ENCODE results near the gene STPG3.
A peak's percentile ranks its signal among the peaks of the same experiment; 100 is the strongest.

DNA sequence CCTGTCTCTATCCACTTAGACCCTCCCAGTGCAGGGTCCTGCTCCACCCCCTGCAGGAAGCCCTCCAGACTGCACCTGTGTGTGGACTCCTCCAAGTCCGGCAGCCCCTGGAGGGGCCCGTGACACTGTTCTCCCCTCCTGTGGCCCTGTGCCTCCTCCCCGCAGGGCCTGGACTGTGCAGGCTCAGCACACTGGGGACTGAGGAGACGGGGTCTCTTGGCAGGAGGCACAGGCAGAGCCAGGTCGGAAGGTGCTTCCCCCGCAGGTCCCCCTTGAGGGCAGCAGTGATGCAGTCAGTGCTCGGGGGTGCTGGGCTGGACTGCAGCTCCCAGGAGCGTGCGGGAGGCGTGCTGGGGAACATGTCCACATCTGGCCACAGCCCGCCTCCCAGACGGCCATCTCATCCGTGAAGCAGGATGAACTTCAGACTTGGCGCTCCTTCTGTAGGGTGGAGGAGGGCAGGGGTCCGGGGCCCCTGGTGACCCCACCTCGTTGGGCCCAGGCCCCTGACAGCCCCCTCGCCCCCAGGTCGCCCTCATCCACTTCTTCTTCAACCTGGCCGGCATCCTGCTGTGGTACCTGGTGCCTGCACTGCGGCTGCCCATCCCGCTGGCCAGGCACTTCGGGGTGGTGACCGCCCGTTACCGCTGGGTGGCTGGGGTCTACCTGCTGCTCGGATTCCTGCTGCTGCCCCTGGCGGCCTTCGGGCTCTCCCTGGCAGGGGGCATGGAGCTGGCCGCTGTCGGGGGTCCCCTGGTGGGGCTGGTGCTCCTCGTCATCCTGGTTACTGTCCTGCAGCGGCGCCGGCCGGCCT is 15.5 kb upstream of the STPG3 start:
- TF ChIP-seq, protein P1, sequence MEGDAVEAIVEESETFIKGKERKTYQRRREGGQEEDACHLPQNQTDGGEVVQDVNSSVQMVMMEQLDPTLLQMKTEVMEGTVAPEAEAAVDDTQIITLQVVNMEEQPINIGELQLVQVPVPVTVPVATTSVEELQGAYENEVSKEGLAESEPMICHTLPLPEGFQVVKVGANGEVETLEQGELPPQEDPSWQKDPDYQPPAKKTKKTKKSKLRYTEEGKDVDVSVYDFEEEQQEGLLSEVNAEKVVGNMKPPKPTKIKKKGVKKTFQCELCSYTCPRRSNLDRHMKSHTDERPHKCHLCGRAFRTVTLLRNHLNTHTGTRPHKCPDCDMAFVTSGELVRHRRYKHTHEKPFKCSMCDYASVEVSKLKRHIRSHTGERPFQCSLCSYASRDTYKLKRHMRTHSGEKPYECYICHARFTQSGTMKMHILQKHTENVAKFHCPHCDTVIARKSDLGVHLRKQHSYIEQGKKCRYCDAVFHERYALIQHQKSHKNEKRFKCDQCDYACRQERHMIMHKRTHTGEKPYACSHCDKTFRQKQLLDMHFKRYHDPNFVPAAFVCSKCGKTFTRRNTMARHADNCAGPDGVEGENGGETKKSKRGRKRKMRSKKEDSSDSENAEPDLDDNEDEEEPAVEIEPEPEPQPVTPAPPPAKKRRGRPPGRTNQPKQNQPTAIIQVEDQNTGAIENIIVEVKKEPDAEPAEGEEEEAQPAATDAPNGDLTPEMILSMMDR (conservative IDR thresholded peaks at IDR 0.05; ENCODE audit: low read depth in 2 of 2): peak; percentile 22 to 43; a peak in 3 of 4 replicates
- no peak for TF ChIP-seq ZNF114 (CRISPR knock-in tag; IDR thresholded peaks at IDR 0.05)
- TF ChIP-seq POLR2AphosphoS5 (IDR thresholded peaks at IDR 0.05; ENCODE audit: low read depth): no peak; the same call in 1 of the 2 replicates
- no peak for TF ChIP-seq EZH2phosphoT487 (IDR thresholded peaks at IDR 0.05; ENCODE audit: unreplicated experiment)
- TF ChIP-seq CREB1 (CRISPR knock-in tag; IDR thresholded peaks at IDR 0.05; ENCODE audit: low read depth): no peak

Data from GM23338 (cell line).